ENCODE results near the gene WWP2.

Gene WWP2

GRCh38 chr16:69756705-69757104 is 5.4 kb upstream of the WWP2 start:
- no peak for TF ChIP-seq CTCF (IDR thresholded peaks at IDR 0.05)

- no peak for TF ChIP-seq CTCF (IDR thresholded peaks at IDR 0.05)
These were observed 874 bp downstream of the WWP2 start for GRCh38 chr16:69762814-69763598.

- TF ChIP-seq CTCF (IDR thresholded peaks at IDR 0.05) = no peak
These were observed 1.4 kb downstream of the WWP2 start for GRCh38 chr16:69763599-69763942.

- no peak for TF ChIP-seq CTCF (IDR thresholded peaks at IDR 0.05)
These were observed 5.5 kb downstream of the WWP2 start for GRCh38 chr16:69767459-69768229.

GRCh38 chr16:69768666-69769065 is 6.5 kb downstream of the WWP2 start:
- TF ChIP-seq CTCF (IDR thresholded peaks at IDR 0.05) = no peak

- no peak for TF ChIP-seq CTCF (IDR thresholded peaks at IDR 0.05)
These were observed 7.3 kb downstream of the WWP2 start for GRCh38 chr16:69769404-69769803.

- no peak for TF ChIP-seq CTCF (IDR thresholded peaks at IDR 0.05)
These were observed 9.5 kb downstream of the WWP2 start for GRCh38 chr16:69771651-69771967.
